Endothelial cell of umbilical vein (primary cell): ENCODE data around the gene FJX1. TPM values are rescaled to one million over a fixed set of nuclear protein-coding genes. Genes with fewer than 3 reads are reported as not detected.

ENCODE experiments used
- BruUV-seq: library from RNA; stranded (reverse); fragments of 400-500 nt; replicated peaks from 2 replicates; lab custom pipeline; 2021; lab: Mats Ljungman, UMichigan
- CTCF ChIA-PET: fragments of 300-600, 350-600 bp; sonication (Branson Sonifier 250); formaldehyde crosslinking; loops from one replicate; lab custom pipeline; 2021; ENCODE audit warnings: antibody characterized with exemption, inconsistent platforms; lab: Charles Lee
- POLR2A ChIA-PET: fragments of 300-600, 350-600 bp; sonication (Branson Sonifier 250); formaldehyde crosslinking; loops from one replicate; lab custom pipeline; 2021; ENCODE audit warnings: antibody characterized with exemption, inconsistent platforms; lab: Charles Lee
- DNase-seq: peaks from one replicate; pipeline ENCODE4 v3.0.0-alpha.2; 2011; ENCODE audit warnings: low read depth, low spot score
- FAIRE-seq: peaks from 2 replicates; lab custom pipeline; 2011; peaks lifted over from hg19 to GRCh38; lab: Jason Lieb, UNC
- H2AFZ ChIP-seq: 2 replicates; pipeline ENCODE4 v1.6.0; 2012; ENCODE audit warnings: low read depth, low read length, control low read depth, inconsistent platforms
- H3K27ac ChIP-seq: 2 replicates; pipeline ENCODE4 v1.5.1; 2011; ENCODE audit warnings: low read depth, mild to moderate bottlenecking, control low read depth, low read length, moderate library complexity; ENCODE audit not compliant: insufficient read depth
- H3K27me3 ChIP-seq, 2 experiments: 2 replicates each; pipeline versions ENCODE4 v1.6.0 to v1.6.1; 2011; ENCODE audit warnings: low read length in 2 of 2, mixed read lengths in 1 of 2; ENCODE audit not compliant: control insufficient read depth in 2 of 2, insufficient read depth in 2 of 2
- H3K36me3 ChIP-seq, 2 experiments: 2 replicates in 1 of 2; 3 replicates in 1 of 2; pipeline ENCODE4 v1.5.1; 2011; ENCODE audit warnings: low read length in 2 of 2, mild to moderate bottlenecking in 1 of 2, moderate library complexity in 1 of 2; ENCODE audit not compliant: control insufficient read depth in 2 of 2, insufficient read depth in 2 of 2; ENCODE audit errors: extremely low read depth in 1 of 2
- H3K4me1 ChIP-seq: 3 replicates; pipeline ENCODE4 v1.5.1; 2011; ENCODE audit warnings: mild to moderate bottlenecking, low read length; ENCODE audit not compliant: control insufficient read depth, insufficient read depth; ENCODE audit errors: extremely low read depth
- H3K4me2 ChIP-seq: 2 replicates; pipeline ENCODE4 v1.6.1; 2011; ENCODE audit warnings: low read length, control low read depth, mixed read lengths; ENCODE audit not compliant: insufficient read depth
- H3K4me3 ChIP-seq, 3 experiments: fragments of 200-600 bp in 1 of 3; sonication (generic), shearing (Covaris generic) in 1 of 3; replicated peaks in 1 of 3; 2 replicates each; pipeline ENCODE4 v1.5.1; 2011 to 2016; ENCODE audit warnings: control low read depth in 3 of 3, low read length in 3 of 3, mild to moderate bottlenecking in 2 of 3, inconsistent platforms in 1 of 3, low read depth in 1 of 3, moderate library complexity in 1 of 3; ENCODE audit not compliant: insufficient read depth in 1 of 3
- H3K79me2 ChIP-seq: 2 replicates; pipeline ENCODE4 v1.6.0; 2012; ENCODE audit warnings: low read length, inconsistent platforms; ENCODE audit not compliant: control insufficient read depth, insufficient read depth
- H3K9ac ChIP-seq: replicated peaks from 2 replicates; pipeline ENCODE3; 2011; ENCODE audit warnings: low read length, control low read depth; ENCODE audit not compliant: insufficient read depth; ENCODE audit errors: extremely low read depth
- H3K9me1 ChIP-seq: replicated peaks from 3 replicates; pipeline ENCODE4 v1.6.0; 2011; ENCODE audit warnings: mild to moderate bottlenecking, low read length; ENCODE audit not compliant: control insufficient read depth, insufficient read depth; ENCODE audit errors: extremely low read depth
- H3K9me3 ChIP-seq: replicated peaks from 2 replicates; pipeline ENCODE4 v1.5.1; 2012; ENCODE audit warnings: low read length, inconsistent platforms; ENCODE audit not compliant: control insufficient read depth, insufficient read depth
- H4K20me1 ChIP-seq: replicated peaks from 2 replicates; pipeline ENCODE3; 2011; ENCODE audit warnings: mild to moderate bottlenecking, low read length; ENCODE audit not compliant: control insufficient read depth, insufficient read depth; ENCODE audit errors: extremely low read depth
- CTCF ChIP-seq, 2 donors: IDR thresholded peaks; 1 replicate in 1 of 2; 2 replicates in 1 of 2; pipeline ENCODE4 v1.5.1; 2011; ENCODE audit warnings: low read length in 2 of 2, mild to moderate bottlenecking in 2 of 2, moderate library complexity in 2 of 2, control low read depth in 1 of 2, inconsistent platforms in 1 of 2, low read depth in 1 of 2; ENCODE audit not compliant: insufficient read depth in 1 of 2; ENCODE audit errors: extremely low read depth in 1 of 2
- EZH2 ChIP-seq: IDR thresholded peaks from 2 replicates; pipeline ENCODE4 v1.6.1; 2012; ENCODE audit warnings: borderline replicate concordance, low read depth, mild to moderate bottlenecking, moderate library complexity, low read length, inconsistent platforms; ENCODE audit not compliant: severe bottlenecking
- FOS ChIP-seq: IDR thresholded peaks from 2 replicates; pipeline ENCODE4 v1.6.1; 2011; ENCODE audit warnings: mild to moderate bottlenecking, low read length, moderate library complexity, borderline replicate concordance; ENCODE audit not compliant: insufficient read depth
- GATA2 ChIP-seq: IDR thresholded peaks from 2 replicates; pipeline ENCODE4 v1.7.0; 2011; ENCODE audit warnings: low read depth, mild to moderate bottlenecking, moderate library complexity, mixed read lengths, low read length; ENCODE audit not compliant: insufficient read length, insufficient read depth
- JUN ChIP-seq: IDR thresholded peaks from 2 replicates; pipeline ENCODE4 v1.6.1; 2011; ENCODE audit warnings: borderline replicate concordance, low read depth; ENCODE audit not compliant: insufficient read length, insufficient read depth
- MAX ChIP-seq: IDR thresholded peaks from 2 replicates; pipeline ENCODE4 v1.6.1; 2011; ENCODE audit not compliant: insufficient read depth, insufficient read length
- MYC ChIP-seq: IDR thresholded peaks from one replicate; pipeline ENCODE4 v1.6.1; 2011; ENCODE audit warnings: mild to moderate bottlenecking, low read depth, low read length
- POLR2A ChIP-seq: IDR thresholded peaks from 2 replicates; pipeline ENCODE4 v1.6.1; 2012; ENCODE audit warnings: low read depth, mild to moderate bottlenecking, control low read depth, low read length
- POLR2AphosphoS5 ChIP-seq: IDR thresholded peaks from 2 replicates; pipeline ENCODE4 v1.6.1; 2012; ENCODE audit warnings: low read depth, mild to moderate bottlenecking, control low read depth, low read length, moderate library complexity; ENCODE audit not compliant: insufficient read depth
- dilution Hi-C: fragments of 300-500 bp; cut with MboI; formaldehyde crosslinking; loops from one replicate; pipeline ENCODE4 v1.15.0; 2019; ENCODE audit warnings: low sequenced_read_pairs; ENCODE audit not compliant: extremely low pct_ligation_motif_present
- intact Hi-C: fragments of 100-400 bp; cut with micrococcal nuclease; formaldehyde crosslinking; loops from one replicate; pipeline ENCODE4 v1.10.0; 2022
- polyA plus RNA-seq, 4 experiments: library from polyadenylated mRNA; depleted of rRNA in 3 of 4; stranded (reverse) in 3 of 4; unstranded in 1 of 4; fragments of >200 nt; gene quantifications; 2 replicates each; pipeline versions ENCODE4 v1.2.1 to v1.2.3, GENCODE V29; 2011 to 2012; ENCODE audit warnings: missing spikeins in 1 of 4
- total RNA-seq: library from RNA; stranded (reverse); gene quantifications from 2 replicates; pipeline ENCODE4 v1.2.3, GENCODE V29; 2021

Gene FJX1
- total and polyA plus RNA-seq, 2 donors (not counting 3 experiments of a cell fraction or from before 2014, with no cell fraction given) = 9.2 to 26.6 TPM

GRCh38 chr11:35619116-35619854 lies 1.0 kb downstream of the FJX1 start:
- DNase-seq = peak; percentile 69
- H3K27ac ChIP-seq = peak overlapping the region; percentile 92
- TF ChIP-seq MAX (peak; percentile 37), CTCF (IDR thresholded peaks at IDR 0.05; ENCODE audit: extremely low read depth in 1 of 2, insufficient read depth in 1 of 2, low read depth in 1 of 2, low read length in 2 of 2) (peak in 1 of 2 donors; percentile 12), POLR2AphosphoS5 (peak; percentile 22), JUN (no peak), MYC (no peak), POLR2A (no peak), EZH2 (no peak), FOS (no peak), GATA2 (no peak)
- no peaks in the 10 kb centered on the region for H3K9me3 ChIP-seq
- H3K36me3 ChIP-seq = no peaks in the 10 kb centered on the region
- H3K9me1 ChIP-seq = no peaks in the 10 kb centered on the region
- H4K20me1 ChIP-seq = no peaks in the 10 kb centered on the region
- H3K4me3 ChIP-seq = peak overlapping the region; percentile 54 to 75 (median 62)
- CTCF ChIA-PET = interaction anchor here (0.7 to 4.8 kb wide), 17 partner anchors 10 to 647 kb away, joined by 3 to 152 read pairs (median 5); partner anchors contain the start of gene TRIM44
- intact Hi-C loops (loop anchor here (1.0 to 5.0 kb wide), 5 partner anchors 93 to 858 kb away; no protein-coding TSS in a partner anchor), dilution Hi-C loops (loop anchor here (25.0 kb wide), 1 partner anchor 643 kb away; no protein-coding TSS in a partner anchor)
- H3K27me3 ChIP-seq = peaks cover 3 to 12% of the 10 kb centered on the region in 2 experiments
- POLR2A ChIA-PET = interaction anchor here (1.0 to 1.1 kb wide), 2 partner anchors 11 to 43 kb away, joined by 3 read pairs; partner anchors contain the start of gene TRIM44
- BruUV-seq = no TSS peak
- peaks cover 21% of the 10 kb centered on the region for H3K79me2 ChIP-seq
- H3K4me1 ChIP-seq = peaks cover 44% of the 10 kb centered on the region
- H3K9ac ChIP-seq = peak overlapping the region; percentile 96
- no peak for FAIRE-seq
- H3K4me2 ChIP-seq = peak overlapping the region; percentile 86
- H2AFZ ChIP-seq = peak overlapping the region; percentile 19
